K562 (cell line): ENCODE results near the gene CTDSP1. TPM values are rescaled to one million over a fixed set of nuclear protein-coding genes. Genes with fewer than 3 reads are reported as not detected.
A peak's percentile ranks its signal among the peaks of the same experiment; 100 is the strongest.

ENCODE experiments used
- ATF1 ChIP-seq, 2 experiments: fragments of 450-650 bp in 1 of 2; IDR thresholded peaks; 2 replicates each; pipeline ENCODE4 v1.6.1; 2016; ENCODE audit warnings: missing compliant biosample characterization in 1 of 2, missing genetic modification characterization in 1 of 2
- CBFB ChIP-seq: sonication (generic); formaldehyde crosslinking; IDR thresholded peaks from 2 replicates; pipeline ENCODE4 v1.4.0; 2020; ENCODE audit warnings: mild to moderate bottlenecking, missing genetic modification reagents
- CBX8 ChIP-seq: fragments of 200-600 bp; sonication (generic); IDR thresholded peaks from 2 replicates; pipeline ENCODE4 v1.6.1; 2012; ENCODE audit warnings: borderline replicate concordance, mixed run types, low read depth, mild to moderate bottlenecking, moderate library complexity, mixed read lengths, low read length, control low read depth, inconsistent platforms; ENCODE audit not compliant: poor library complexity, severe bottlenecking; ENCODE audit errors: extremely low read depth
- CREB1 ChIP-seq, 2 experiments: sonication (generic) in 1 of 2; formaldehyde crosslinking in 1 of 2; IDR thresholded peaks; 2 replicates each; pipeline versions ENCODE4 v1.6.1 to v1.8.0; 2012 to 2022; ENCODE audit warnings: inconsistent platforms in 1 of 2, mild to moderate bottlenecking in 1 of 2, missing genetic modification reagents in 1 of 2, moderate library complexity in 1 of 2
- EHMT2 ChIP-seq: fragments of 450-650 bp; IDR thresholded peaks from 2 replicates; pipeline ENCODE4 v1.6.1; 2018; ENCODE audit warnings: antibody characterized with exemption
- FOXA3 ChIP-seq, 2 experiments: fragments of 450-650 bp in 1 of 2; sonication (generic) in 1 of 2; formaldehyde crosslinking; IDR thresholded peaks in 1 of 2; conservative IDR thresholded peaks in 1 of 2; 2 replicates each; pipeline versions ENCODE4 v1.4.0 to v1.8.0; 2020 to 2022; ENCODE audit warnings: mild to moderate bottlenecking in 2 of 2, missing genetic modification reagents in 1 of 2
- GABPA ChIP-seq: fragments of 200-800 bp; sonication (Bioruptor generic); conservative IDR thresholded peaks from 2 replicates; pipeline ENCODE4 v1.6.1; 2016; ENCODE audit warnings: low read depth, missing genetic modification characterization, missing compliant biosample characterization
- HDAC1 ChIP-seq, 2 experiments: fragments of 450-650 bp; IDR thresholded peaks; 2 replicates each; pipeline ENCODE4 v1.6.1; 2016 to 2017; ENCODE audit warnings: inconsistent platforms in 1 of 2, mild to moderate bottlenecking in 1 of 2, moderate library complexity in 1 of 2
- HDAC3 ChIP-seq: fragments of 450-650 bp; IDR thresholded peaks from 2 replicates; pipeline ENCODE4 v1.6.1; 2018; ENCODE audit warnings: borderline replicate concordance, mild to moderate bottlenecking, moderate library complexity; ENCODE audit not compliant: partially characterized antibody
- KLF16 ChIP-seq: IDR thresholded peaks from 2 replicates; pipeline ENCODE4 v1.6.1; 2016; ENCODE audit warnings: antibody characterized with exemption
- NBN ChIP-seq: fragments of 450-650 bp; IDR thresholded peaks from 2 replicates; pipeline ENCODE4 v1.6.1; 2016; ENCODE audit warnings: low read depth, mild to moderate bottlenecking
- NFYB ChIP-seq: IDR thresholded peaks from 2 replicates; pipeline ENCODE4 v1.6.1; 2011; ENCODE audit warnings: mild to moderate bottlenecking, moderate library complexity; ENCODE audit not compliant: insufficient read length; ENCODE audit errors: extremely low read depth
- PHB2 ChIP-seq: fragments of 450-650 bp; IDR thresholded peaks from 2 replicates; pipeline ENCODE4 v1.6.1; 2017; ENCODE audit warnings: low read depth
- RBM15 ChIP-seq: fragments of 200-400 bp; formaldehyde crosslinking; IDR thresholded peaks from 2 replicates; pipeline ENCODE4 v1.6.1; 2018; ENCODE audit warnings: mild to moderate bottlenecking, low read length, moderate library complexity; ENCODE audit not compliant: insufficient read depth
- SMARCA4 ChIP-seq: fragments of 450-650 bp; IDR thresholded peaks from 2 replicates; pipeline ENCODE4 v1.6.1; 2016
- SMC3 ChIP-seq: conservative IDR thresholded peaks from 2 replicates; pipeline ENCODE4 v1.6.1; 2011; ENCODE audit warnings: low read depth, low read length, improper control_type of control experiment; ENCODE audit not compliant: insufficient read depth
- TAF1 ChIP-seq: IDR thresholded peaks from 2 replicates; pipeline ENCODE4 v1.6.1; 2011; ENCODE audit warnings: mild to moderate bottlenecking, low read length, moderate library complexity; ENCODE audit not compliant: insufficient read depth, control insufficient read depth, severe bottlenecking; ENCODE audit errors: extremely low read depth
- TCF3 ChIP-seq: sonication (generic); formaldehyde crosslinking; IDR thresholded peaks from 2 replicates; pipeline ENCODE4 v1.4.0; 2020; ENCODE audit warnings: mild to moderate bottlenecking, missing genetic modification reagents
- XRCC3 ChIP-seq: fragments of 450-650 bp; IDR thresholded peaks from 2 replicates; pipeline ENCODE4 v1.6.1; 2017; ENCODE audit warnings: mild to moderate bottlenecking, moderate library complexity
- ZFP36 ChIP-seq: fragments of 150-350 bp; IDR thresholded peaks from 2 replicates; pipeline ENCODE4 v1.6.1; 2018; ENCODE audit warnings: low read length, low read depth; ENCODE audit not compliant: partially characterized antibody
- ZNF121 ChIP-seq: sonication (generic); formaldehyde crosslinking; conservative IDR thresholded peaks from 2 replicates; pipeline ENCODE4 v1.8.0; 2022; ENCODE audit warnings: missing genetic modification reagents
- ZNF184 ChIP-seq: sonication (generic); formaldehyde crosslinking; IDR thresholded peaks from 2 replicates; pipeline ENCODE4 v1.5.0; 2020; ENCODE audit warnings: missing genetic modification reagents
- polyA plus RNA-seq, 8 experiments: library from polyadenylated mRNA; depleted of rRNA in 4 of 8; stranded (reverse) in 5 of 8; unstranded in 3 of 8; fragments of >200 nt; fragmentation: Nextera tagmentation in 2 of 8; fragmentation: Illumina TruSeq in 1 of 8; extraction: Ambion mirVana in 2 of 8; extraction: Trizol in 1 of 8; gene quantifications; 2 replicates each; pipeline versions ENCODE4 v1.2.1 to v1.2.3, GENCODE V29; 2011 to 2014; ENCODE audit warnings: inconsistent platforms in 1 of 8, missing spikeins in 1 of 8
- total RNA-seq, 7 experiments: library from RNA; depleted of rRNA in 6 of 7; stranded (reverse); fragments of >200 nt in 6 of 7; fragmentation: Illumina TruSeq in 2 of 7; extraction: Trizol in 2 of 7; gene quantifications; 2 replicates each; pipeline versions ENCODE4 v1.2.1 to v1.2.3, GENCODE V29; 2011 to 2021; ENCODE audit warnings: low replicate concordance in 1 of 7
- TF ChIP-seq, protein P1 (sequence below): fragments of 250-450 bp; sonication (Bioruptor Pico); IDR thresholded peaks from 2 replicates; pipeline ENCODE4 v1.4.0; 2020; ENCODE audit warnings: mild to moderate bottlenecking
- TF ChIP-seq, protein P2 (sequence below): fragments of 450-650 bp; IDR thresholded peaks from 2 replicates; pipeline ENCODE4 v1.7.0; 2016; ENCODE audit warnings: borderline replicate concordance
- TF ChIP-seq, protein P3 (sequence below): fragments of 250-450 bp; sonication (Bioruptor Pico); IDR thresholded peaks from 2 replicates; pipeline ENCODE4 v1.8.0; 2022; ENCODE audit warnings: moderate library complexity, mild to moderate bottlenecking, inconsistent platforms

Gene CTDSP1
- total and polyA plus RNA-seq, 9 of the 15 experiments (the other 6 are each of a cell fraction or from before 2014, with no cell fraction given) = 2.4 to 74.8 (median 45.8) TPM

DNA sequence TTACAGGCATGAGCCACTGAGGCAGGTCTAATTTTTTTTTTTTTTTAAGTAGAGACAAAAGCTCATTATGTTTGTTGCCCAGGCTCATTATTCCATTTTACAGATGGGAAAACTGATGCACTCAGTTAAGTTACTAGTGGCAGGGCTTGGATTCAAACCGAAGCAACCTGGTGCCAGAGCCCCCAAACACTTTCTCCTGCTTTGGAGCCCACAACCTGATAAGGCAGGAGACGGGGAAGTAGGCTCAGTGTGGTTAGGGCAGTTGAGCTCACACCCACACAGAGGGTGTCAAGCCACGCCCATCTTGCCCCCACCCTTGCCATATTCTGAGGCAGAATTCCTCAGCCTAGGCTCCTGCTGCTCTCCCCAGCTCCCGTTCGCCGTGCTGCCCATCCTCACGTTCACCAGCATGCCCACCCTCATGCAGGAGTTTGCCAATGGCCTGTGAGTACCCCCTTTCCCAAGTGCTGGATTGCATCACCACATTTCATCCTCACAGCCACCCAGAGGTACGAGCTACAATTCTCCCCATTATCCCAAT lies 5.8 kb upstream of the CTDSP1 start (continued):
- TF ChIP-seq, protein P1, sequence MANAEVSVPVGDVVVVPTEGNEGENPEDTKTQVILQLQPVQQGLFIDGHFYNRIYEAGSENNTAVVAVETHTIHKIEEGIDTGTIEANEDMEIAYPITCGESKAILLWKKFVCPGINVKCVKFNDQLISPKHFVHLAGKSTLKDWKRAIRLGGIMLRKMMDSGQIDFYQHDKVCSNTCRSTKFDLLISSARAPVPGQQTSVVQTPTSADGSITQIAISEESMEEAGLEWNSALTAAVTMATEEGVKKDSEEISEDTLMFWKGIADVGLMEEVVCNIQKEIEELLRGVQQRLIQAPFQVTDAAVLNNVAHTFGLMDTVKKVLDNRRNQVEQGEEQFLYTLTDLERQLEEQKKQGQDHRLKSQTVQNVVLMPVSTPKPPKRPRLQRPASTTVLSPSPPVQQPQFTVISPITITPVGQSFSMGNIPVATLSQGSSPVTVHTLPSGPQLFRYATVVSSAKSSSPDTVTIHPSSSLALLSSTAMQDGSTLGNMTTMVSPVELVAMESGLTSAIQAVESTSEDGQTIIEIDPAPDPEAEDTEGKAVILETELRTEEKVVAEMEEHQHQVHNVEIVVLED = no peak
- TF ChIP-seq ZNF121 (CRISPR knock-in tag) (no peak), CBFB (CRISPR knock-in tag) (peak; percentile 38; the same call in 1 of the 2 replicates), CBX8 (no peak), TAF1 (peak; percentile 34), NFYB (no peak), CREB1 (IDR thresholded peaks at IDR 0.05) (no peak), CREB1 (CRISPR knock-in tag; IDR thresholded peaks at IDR 0.05) (no peak), RBM15 (no peak), PHB2 (no peak), KLF16 (no peak), GABPA (tag) (no peak), SMC3 (no peak), NBN (no peak), ATF1 (CRISPR knock-in tag; IDR thresholded peaks at IDR 0.05) (no peak), ATF1 (tag; IDR thresholded peaks at IDR 0.05) (peak; percentile 16; the same call in 1 of the 2 replicates), ZNF184 (CRISPR knock-in tag) (no peak), HDAC1 (IDR thresholded peaks at IDR 0.05) (0 out of 4 replicates have a peak, but pooled peaks of 1 of the 2 experiments have one; percentile 20), EHMT2 (no peak), ZFP36 (no peak), FOXA3 (CRISPR knock-in tag; conservative IDR thresholded peaks at IDR 0.05 in 1 of 2, IDR thresholded peaks at IDR 0.05 in 1 of 2) (no peak), HDAC3 (no peak), SMARCA4 (0 out of 2 replicates have a peak, but pooled peaks have one; percentile 46), XRCC3 (no peak), TCF3 (CRISPR knock-in tag) (peak; percentile 33; the same call in 1 of the 2 replicates)
- TF ChIP-seq, protein P2, sequence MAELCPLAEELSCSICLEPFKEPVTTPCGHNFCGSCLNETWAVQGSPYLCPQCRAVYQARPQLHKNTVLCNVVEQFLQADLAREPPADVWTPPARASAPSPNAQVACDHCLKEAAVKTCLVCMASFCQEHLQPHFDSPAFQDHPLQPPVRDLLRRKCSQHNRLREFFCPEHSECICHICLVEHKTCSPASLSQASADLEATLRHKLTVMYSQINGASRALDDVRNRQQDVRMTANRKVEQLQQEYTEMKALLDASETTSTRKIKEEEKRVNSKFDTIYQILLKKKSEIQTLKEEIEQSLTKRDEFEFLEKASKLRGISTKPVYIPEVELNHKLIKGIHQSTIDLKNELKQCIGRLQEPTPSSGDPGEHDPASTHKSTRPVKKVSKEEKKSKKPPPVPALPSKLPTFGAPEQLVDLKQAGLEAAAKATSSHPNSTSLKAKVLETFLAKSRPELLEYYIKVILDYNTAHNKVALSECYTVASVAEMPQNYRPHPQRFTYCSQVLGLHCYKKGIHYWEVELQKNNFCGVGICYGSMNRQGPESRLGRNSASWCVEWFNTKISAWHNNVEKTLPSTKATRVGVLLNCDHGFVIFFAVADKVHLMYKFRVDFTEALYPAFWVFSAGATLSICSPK = no peak
- TF ChIP-seq, protein P3, sequence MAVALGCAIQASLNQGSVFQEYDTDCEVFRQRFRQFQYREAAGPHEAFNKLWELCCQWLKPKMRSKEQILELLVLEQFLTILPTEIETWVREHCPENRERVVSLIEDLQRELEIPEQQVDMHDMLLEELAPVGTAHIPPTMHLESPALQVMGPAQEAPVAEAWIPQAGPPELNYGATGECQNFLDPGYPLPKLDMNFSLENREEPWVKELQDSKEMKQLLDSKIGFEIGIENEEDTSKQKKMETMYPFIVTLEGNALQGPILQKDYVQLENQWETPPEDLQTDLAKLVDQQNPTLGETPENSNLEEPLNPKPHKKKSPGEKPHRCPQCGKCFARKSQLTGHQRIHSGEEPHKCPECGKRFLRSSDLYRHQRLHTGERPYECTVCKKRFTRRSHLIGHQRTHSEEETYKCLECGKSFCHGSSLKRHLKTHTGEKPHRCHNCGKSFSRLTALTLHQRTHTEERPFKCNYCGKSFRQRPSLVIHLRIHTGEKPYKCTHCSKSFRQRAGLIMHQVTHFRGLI (CRISPR knock-in tag) = no peak
